ENCODE measurements around the gene ANKFN1.

DNA sequence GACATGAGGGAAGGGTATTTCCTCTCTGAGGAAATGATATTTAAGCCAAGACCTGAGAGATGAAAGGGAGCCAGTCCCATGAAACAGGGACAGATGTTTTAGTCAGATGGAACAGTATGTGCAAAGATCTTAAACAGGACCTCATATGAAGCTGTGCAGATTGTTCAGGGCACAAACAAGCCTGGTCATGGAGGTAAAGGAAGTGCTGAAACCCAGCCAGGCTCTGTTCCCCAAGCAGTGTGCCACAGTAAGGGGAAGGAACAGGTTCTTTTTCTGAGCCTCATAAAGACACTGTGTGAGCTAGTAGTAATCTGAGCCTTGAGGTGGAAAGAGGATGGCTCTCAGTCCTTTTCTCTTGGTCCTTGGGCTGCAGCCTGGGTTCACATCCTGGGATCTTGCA is 159.9 kb downstream of the ANKFN1 start:
- no peak for TF ChIP-seq GATA2 (IDR thresholded peaks at IDR 0.05; ENCODE audit: low read depth, low read length)
- no peak for TF ChIP-seq GATA3 (IDR thresholded peaks at IDR 0.05; ENCODE audit: low read depth, low read length)

All from SH-SY5Y (cell line).